GM21381 (cell line): ENCODE results near the gene HES7.
"Not testable (repeated sequence)": the region's sequence is repeated elsewhere in the genome, so short reads cannot be mapped to it uniquely, and the experiment has no call there.

Experiments
- ATAC-seq: cut with Tn5 transposase; IDR thresholded peaks from one replicate; pipeline ENCODE4 v1.9.1; 2021; ENCODE audit warnings: mild to moderate bottlenecking, moderate library complexity; ENCODE audit not compliant: unreplicated experiment

HES7 gene

DNA sequence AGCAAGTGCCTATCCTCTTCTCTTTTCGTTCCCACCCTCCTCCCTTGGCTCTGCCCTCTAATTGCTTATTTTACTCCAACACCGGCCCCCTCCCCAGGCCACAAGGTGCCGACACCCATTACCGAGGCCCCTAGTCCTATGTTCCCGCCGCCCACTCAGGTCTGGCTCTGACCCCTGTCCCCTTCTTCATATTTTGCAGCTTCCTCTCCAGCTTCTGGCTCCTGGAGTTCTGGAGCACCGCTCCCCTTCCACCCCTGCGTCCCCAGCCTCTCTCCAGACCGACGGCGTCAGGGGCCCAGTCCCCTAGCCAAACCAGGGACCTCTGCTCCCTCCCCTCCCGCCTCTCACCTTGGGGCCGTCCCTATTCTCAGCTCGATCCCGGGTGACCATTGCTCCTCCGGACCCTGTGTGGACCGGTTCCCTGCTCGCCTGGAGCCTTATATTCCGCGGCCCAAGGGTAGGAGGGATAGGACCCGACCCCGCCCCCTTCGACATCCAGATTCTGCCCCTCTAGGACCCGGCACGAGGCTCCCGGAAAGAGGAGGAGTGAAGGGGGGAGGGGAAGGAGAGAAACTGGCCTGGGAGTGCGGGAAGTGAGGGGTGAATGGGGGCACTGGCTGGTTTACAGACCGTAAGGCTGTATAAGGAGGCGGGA lies at the start of gene HES7:
HES7 (minus strand) TSS at position 412 of the 655 bp plus-strand sequence; CDS start at position 390, 22 bp downstream.
- no peak for ATAC-seq

DNA sequence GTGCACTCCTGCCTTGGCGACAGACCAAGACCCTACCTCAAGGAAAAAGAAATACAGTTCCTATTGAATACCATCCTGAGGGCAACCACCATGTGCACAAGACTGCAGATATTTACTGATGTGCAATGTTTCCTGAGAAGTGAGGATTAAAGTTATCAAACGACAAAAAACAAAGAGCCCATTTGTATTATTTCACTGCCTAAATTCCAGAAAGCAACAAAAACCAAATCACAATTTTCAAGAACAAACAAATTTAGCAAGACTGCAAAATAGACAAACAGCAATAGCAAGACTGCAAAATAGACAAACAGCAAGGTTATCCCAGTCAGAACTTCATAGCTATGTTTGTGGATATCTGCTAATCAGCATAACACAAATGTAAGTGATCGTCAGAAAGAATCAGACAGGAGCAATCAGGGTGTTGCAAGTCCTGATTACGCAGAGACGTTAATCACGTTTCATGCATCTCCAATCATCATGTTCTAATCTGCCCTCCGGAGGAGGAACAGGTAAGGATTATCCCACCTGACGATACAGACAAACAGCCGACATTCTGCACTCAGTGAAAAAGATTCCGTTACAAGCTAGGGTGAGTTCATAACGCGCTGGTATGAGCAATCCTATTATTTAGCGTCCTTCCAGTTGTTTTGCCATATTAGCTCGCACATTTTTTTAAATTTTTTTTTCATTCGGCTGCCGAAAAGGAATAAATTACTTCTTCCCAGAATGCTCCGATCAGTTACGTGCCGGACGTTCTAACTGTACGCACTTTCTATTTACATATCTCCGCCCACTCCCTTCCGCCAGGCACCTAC lies 49.4 kb upstream of the HES7 start:
- ATAC-seq: peak; percentile 65

DNA sequence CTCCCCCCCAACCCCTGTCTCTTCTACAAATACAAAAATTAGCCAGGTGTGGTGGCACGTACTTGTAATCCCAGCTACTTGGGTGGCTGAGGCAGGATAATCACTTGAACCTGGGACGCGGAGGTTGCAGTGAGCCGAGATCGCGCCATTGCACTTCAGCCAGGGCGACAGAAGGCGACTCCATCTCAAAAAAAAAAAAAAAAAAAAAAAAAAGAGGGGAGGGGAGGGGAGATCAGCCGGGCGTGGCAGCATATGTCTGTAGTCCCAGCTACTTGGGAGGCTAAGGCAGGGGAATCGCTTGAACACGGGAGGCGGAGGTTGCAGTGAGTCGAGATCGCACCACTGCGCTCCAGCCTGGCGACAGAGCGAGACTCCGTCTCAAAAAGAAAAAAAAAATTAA lies 46.3 kb upstream of the HES7 start:
- ATAC-seq: not testable (repeated sequence)

DNA sequence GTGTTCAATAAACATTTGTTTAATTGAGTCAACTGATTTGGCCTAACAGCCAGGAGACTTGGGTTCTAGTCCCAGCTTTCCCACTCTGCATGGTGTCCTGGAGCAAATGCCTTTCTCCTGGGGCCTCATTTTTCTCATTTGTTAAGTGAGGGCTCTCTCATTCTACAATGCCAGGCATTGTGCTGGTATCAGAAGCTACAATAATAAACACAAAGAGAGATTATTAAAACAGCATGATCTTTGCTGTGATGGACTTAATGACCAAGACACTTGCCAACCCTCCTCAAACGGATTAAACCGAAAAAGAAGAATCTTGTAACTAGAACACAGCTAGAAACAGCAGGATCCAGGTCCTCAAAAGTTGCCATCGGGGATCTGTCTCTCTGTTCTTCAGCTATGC lies 43.6 kb upstream of the HES7 start:
- ATAC-seq: no peak

DNA sequence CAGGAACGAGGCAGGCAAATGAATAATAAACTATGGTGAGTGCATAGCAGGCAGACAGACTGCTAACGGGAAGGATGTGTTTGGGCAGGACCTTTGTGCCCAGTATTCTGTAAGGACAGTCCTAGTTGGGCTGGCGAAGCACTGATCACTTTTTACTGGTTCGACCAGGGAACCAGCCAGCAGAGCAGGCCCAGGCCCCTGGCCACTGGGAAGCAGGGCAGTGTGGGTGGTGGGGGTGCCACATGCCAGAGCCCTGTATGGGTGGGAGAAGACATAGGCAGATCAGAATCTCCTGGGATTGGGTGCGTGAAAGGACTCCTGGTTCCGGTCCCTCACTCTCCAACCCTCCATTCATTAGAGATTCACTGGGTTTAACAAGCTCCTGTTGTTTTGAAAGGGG lies 42.8 kb upstream of the HES7 start:
- ATAC-seq: no peak

DNA sequence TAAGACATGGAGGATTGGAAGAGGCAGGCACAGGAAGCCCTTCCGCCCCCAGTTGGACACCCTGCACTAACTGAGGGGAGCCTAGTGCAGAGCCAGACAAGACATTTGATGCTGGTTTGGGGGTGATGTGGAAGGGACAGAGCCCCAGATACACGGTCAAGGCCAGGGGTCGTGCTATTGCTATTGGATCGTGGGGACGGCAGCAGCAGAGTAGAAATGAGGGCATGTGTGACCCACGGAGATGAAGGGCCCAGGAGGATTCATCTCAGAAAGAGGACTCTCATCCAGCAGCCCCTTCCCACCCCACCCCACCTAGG lies 40.9 kb upstream of the HES7 start:
- no peak for ATAC-seq

- ATAC-seq: no peak
Observed at GRCh38 chr17:8163978-8164814, 40.3 kb upstream of the HES7 start.

DNA sequence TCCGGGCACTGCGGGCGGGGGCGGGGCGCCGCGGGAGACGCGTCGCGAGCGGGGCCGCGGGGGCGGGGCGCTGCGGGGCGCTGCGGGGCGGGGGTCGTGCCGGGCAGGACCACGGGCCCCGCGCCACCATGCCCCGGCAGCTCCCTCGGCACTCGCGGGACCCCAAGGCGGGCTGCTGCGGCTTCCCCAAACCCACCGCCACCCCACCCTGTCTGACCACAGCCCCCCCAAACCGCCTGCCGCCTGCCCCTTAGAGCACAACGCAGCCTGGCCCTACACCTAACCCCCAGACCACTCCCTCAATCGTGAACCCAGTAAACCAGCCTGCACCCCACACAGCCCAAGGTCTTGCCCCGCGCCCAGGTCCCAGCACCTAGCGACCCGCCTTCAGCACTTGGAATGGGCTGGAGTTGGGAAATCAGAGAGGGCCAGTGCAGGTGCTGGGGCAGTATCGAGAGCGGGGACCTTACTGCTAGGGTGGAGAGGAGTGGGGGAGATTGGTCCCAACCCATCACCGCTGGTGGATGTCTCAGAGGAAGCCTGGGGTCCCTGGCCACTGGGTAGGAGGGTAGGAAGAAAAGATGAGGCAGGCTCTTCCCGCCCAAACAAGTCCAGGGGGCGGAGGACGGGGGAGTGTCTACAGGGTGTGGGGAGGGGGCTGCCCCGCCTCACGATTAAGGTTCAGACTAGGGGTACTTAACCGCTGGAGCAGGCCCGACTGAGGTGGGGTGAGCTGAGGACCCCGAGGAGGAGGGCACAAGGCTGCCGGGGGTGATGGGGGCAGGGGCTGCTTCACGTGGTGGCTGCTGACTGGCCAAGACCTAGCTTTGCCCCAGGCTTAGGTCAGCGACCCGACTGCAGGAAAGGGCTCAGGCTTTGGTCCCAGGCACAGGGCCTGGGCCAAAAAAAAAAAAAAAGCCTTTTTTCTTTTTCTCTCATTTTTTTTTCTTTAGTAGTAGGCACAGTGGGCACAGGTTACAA lies 39.4 kb upstream of the HES7 start:
- ATAC-seq: no peak

DNA sequence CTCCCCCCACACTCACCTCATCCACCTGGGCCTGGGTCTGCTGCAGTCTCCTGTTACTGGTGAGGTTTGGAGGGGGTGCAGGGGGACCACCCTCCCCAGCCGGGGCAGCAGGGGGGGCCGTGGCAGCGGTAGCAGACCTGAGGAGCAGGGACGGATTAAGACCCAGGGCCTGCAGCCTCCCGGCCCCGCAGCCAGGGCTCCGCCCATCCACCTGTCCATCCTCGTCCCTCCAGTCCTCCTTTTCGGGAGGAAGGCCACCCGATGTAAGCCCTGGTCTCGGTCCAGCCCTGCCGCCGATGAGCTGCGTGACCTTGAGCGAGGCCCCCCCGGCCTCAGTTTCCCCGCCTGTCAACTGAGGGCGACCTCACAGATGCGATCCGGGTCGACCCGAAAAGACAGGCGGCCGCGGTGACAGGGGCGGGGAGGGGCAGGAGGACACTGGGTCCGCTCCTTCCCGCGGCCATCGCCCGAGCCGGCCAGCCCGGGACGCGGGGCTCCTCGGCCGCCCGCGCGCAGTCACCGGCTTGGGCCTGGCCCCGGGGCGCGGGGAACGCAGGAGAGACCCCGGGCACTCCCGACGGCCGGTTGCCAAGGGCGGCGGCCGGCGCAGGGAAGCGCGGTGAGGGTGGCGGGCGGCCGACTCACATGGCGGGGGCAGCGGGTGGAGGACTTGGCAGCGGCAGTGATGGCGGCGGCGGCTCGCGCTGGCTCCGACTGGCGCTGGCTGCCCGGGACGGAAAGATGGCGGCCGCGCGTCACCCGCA lies 38.5 kb upstream of the HES7 start, which contains the start of gene VAMP2:
VAMP2 (minus strand) TSS at position 716 of the 764 bp plus-strand sequence; CDS start at position 647, 69 bp downstream.
- ATAC-seq: peak; percentile 52

DNA sequence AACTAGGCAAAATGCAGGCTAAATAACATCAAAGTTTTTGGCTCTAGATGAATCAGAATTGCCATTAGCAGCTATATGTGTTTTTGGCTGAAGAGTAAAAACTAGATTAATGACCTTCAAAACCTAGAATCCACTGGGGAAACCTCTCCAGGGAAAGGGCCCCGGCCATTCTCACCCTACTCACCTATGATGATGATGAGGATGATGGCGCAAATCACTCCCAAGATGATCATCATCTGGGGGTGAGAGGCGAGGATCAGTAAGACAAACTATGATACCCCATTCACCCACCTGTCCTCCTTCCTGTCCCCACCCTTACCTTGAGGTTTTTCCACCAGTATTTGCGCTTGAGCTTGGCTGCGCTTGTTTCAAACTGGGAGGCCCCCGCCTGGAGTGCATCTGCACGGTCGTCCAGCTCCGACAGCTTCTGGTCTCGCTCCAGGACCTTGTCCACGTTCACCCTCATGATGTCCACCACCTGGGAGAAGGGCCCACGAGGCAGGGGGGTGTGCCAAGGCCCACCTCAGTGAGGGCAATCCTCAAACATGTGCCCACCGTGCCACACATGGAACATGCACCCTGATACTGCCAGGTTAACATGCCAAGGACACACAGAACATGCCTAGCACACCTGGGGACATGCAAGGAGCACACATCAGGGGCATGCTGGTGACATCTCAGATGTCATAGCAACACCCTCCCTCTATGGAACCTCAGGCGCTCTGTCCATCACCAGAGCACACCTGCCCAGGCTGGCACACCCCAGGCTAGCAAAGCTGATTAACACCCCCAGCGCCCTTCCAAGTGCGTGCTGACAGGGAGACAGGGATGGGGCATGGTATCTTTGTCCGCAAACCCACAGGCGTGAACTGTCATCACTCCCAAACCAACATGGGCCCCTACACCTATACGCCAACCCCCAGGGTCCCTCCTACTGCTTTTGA lies 37.7 kb upstream of the HES7 start:
- no peak for ATAC-seq

GRCh38 chr17:8160741-8161221 lies 36.9 kb upstream of the HES7 start:
- ATAC-seq: no peak

DNA sequence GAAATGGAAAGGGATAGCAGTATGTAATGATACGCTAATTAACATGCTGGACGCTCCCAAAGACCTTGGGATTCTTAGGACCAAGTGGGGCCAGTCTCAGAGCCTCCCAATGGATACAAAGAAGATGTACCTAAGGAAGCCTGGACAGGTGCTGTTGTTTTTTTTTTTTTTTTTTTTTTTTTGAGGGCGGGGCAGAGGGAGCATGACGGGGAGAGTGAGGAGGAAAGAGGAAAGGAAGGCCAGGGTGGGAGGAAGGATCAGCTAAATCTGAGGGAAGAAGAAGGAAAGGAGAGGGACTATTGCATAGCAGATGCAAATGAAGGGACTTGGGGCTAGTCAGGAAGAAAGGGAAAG lies 36.3 kb upstream of the HES7 start:
- ATAC-seq: no peak

DNA sequence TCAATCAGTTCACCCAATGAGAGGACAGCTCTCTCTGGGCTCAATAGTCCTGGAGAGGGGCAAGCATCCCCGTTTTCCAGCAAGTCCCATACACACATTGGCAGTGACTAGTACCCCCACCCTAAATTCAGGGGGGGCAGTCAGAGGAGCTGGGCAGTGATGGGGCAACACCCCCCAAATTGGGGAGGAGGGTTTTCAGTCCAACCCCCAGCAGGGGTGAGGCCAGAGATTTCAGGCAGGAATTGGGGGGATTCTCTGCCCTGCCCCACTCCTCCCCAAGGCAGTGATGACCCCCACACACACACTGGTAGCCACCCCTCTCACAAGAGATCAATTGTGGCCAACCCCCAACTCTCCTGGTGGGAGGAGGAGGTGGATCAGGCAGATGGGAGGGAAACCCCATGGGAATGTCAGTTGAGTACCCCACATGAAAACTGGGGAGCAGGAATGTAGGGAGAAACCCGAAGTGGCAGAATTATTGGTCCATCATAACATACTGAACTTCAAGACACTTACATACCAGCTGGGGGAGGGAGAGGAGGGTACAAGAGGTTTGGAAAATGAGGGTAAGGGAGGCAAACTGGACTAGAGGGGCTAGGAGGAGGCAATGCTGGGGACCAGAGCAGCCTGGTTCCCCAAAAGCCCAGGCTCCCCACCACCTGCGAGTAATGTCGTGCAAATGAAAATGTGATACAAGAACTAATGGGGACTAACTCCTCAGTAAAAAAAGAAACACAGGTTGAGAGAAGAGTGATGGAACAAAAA lies 35.7 kb upstream of the HES7 start:
- ATAC-seq: no peak

- no peak for ATAC-seq
Observed at GRCh38 chr17:8159032-8159400, 35.1 kb upstream of the HES7 start.

DNA sequence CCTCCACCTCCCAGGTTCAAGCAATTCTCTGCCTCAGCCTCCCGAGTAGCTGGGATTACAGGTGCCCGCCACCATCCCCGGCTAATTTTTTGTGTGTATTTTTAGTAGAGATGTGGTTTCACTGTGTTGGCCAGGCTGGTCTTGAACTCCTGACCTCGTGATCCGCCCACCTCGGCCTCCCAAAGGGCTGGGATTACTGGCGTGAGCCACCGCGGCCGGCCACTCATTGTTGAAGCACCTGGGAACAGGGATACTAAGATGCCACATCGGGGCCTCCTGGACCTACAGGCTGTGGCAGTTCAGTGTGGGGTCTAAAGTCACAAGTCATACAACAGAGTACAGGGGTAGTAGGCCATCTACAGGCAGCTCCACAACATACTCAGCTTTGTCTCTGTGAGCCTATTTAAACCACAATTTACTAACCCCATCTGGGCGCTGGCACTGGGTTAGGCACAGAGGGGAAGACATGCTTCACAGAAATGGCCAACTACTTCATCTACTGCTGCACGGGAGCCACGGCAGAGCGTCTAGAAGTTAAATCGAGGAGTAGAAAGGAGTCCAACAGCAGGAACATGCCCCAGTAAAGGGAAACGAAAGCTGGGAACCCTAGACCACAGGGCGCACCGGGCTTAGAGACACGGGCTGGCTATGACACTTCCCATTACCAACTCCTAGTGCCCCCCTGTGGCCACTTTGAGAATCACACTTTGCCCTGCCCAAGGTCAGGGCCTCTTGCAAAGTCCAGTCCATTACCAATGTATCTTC lies 34.5 kb upstream of the HES7 start:
- ATAC-seq: no peak

GRCh38 chr17:8156246-8156992 lies 32.5 kb upstream of the HES7 start:
- ATAC-seq: peak; percentile 77

DNA sequence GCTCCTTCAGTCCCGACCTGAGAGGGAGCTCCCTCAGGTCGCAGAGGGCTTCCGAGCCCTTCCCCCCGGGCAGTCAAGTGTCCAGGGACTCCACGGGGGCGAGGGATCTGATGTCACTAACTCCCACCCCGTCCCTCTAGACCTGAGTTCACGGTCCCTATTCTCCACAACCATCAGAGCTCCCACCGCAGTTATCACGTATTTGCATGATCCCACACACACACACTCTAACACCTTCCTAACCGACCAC lies 32.0 kb upstream of the HES7 start:
- no peak for ATAC-seq
